ENCODE results near the gene LRRC73. TPM values are rescaled to one million over a fixed set of nuclear protein-coding genes. Genes with fewer than 3 reads are reported as not detected.
A peak's percentile ranks its signal among the peaks of the same experiment; 100 is the strongest.

Gene LRRC73
- total RNA-seq, 2 experiments from 2014 or later: 0.11 to 0.18 TPM

DNA sequence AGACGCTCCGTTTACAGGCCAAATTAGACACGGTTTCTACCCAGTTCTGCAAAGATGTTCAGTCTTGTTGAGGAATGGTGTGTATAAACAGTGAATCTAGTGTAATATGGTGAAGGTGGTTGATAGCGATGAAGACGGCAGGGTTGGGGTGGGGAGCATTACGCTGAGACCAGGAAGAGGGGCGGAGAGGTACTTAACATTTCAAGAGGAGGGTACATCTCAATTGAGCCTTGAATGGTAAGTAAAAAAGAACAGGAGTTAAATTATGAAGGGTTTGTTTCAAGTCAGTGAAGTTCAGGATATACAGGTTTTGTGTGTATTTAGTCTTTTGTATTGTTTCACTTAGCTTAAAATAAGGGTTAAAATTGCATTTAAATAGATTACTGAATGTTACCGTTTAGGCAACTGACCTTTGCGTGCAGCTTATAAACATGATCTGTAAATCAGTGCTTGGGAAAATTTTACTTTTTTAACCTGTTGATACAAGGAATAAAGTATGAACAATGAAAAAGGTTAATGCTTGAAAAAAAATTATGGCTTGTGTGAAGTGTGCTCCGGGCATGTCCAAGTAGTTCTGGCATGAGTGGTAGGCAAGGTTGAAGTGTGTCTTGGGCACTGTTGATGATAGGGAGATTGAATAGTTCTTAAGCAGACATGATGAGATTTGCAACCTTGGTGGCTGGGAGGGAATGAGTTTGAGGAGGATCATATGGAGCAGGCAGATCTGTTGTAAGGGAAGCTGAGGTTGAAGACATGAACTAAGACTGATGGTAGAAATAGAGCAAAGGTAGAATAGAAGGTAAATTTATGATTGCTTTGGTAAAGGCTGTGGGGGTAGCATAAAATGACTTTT lies 7.6 kb upstream of the LRRC73 start:
- H3K4me3 Mint-ChIP-seq: no peak overlapping the region
- POLR2A ChIA-PET: interaction anchor here (0.7 to 8.0 kb wide), 16 partner anchors 8 to 730 kb away, joined by 3 to 91 read pairs (median 7); partner anchors contain the start of genes DLK2, DNPH1, LRRC73 and POLH

DNA sequence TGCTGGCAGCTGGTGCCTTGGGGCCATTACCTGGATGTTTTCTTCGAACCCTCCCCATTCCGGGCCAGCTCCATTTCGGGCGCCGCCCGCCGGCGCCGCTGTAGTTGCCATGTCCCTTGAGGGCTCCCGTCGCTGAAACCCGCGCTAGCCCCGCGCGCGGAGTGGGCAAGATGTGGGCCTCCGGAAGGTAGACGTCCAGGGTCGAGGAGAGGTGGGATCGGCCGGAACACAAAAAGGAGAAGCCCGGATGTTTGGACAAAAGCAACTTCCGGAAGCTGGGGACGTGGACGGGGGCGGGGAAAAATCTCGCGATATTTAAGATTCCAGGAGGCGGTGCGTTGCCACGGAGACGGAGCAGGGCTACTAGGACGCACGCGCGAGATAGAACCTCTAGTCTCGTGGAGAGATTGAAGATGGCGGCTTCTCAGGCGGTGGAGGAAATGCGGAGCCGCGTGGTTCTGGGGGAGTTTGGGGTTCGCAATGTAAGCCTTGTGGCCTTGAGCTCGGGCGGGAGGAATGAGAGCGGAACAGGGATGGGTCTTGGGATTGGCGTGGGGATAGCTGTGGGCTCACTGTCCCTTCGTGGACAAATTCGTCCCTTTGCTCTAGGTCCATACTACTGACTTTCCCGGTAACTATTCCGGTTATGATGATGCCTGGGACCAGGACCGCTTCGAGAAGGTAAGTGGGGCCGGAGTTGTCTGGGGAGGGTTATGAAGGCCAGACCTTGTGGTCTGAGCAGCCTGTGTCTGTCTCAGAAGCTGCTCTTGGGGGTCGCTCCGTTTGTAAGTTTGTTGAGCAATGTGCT lies 6.8 kb upstream of the LRRC73 start, which contains the start of the genes POLR1C and YIPF3:
POLR1C (plus strand) TSS at position 393 of the 808 bp plus-strand sequence; CDS start at position 414, 21 bp downstream.
YIPF3 (minus strand) TSS at position 230 of the 808 bp plus-strand sequence; CDS start at position 111, 119 bp downstream.
- DNase-seq: peak; percentile 99

More for the DNA sequence above, 7.6 kb upstream of the LRRC73 start:
- no peaks in the 10 kb centered on the region for H3K27me3 Mint-ChIP-seq
- intact Hi-C loops (cut with micrococcal nuclease): no loop called here
- H3K4me1 Mint-ChIP-seq (ENCODE audit: low read depth): peaks cover 34% of the 10 kb centered on the region
- DNase-seq (no peak), ATAC-seq (peak; percentile 21)
- H3K27ac Mint-ChIP-seq: no peak overlapping the region
- peaks cover 21% of the 10 kb centered on the region for H3K36me3 Mint-ChIP-seq (ENCODE audit: low read depth)
- no peaks in the 10 kb centered on the region for H3K9me3 Mint-ChIP-seq
- CTCF ChIA-PET: interaction anchor here (1.3 to 6.5 kb wide), 4 partner anchors 9 to 91 kb away, joined by 3 to 59 read pairs (median 6); partner anchors contain the start of gene TJAP1
- TF ChIP-seq, protein P1, sequence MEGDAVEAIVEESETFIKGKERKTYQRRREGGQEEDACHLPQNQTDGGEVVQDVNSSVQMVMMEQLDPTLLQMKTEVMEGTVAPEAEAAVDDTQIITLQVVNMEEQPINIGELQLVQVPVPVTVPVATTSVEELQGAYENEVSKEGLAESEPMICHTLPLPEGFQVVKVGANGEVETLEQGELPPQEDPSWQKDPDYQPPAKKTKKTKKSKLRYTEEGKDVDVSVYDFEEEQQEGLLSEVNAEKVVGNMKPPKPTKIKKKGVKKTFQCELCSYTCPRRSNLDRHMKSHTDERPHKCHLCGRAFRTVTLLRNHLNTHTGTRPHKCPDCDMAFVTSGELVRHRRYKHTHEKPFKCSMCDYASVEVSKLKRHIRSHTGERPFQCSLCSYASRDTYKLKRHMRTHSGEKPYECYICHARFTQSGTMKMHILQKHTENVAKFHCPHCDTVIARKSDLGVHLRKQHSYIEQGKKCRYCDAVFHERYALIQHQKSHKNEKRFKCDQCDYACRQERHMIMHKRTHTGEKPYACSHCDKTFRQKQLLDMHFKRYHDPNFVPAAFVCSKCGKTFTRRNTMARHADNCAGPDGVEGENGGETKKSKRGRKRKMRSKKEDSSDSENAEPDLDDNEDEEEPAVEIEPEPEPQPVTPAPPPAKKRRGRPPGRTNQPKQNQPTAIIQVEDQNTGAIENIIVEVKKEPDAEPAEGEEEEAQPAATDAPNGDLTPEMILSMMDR (IDR thresholded peaks at IDR 0.05): no peak

DNA sequence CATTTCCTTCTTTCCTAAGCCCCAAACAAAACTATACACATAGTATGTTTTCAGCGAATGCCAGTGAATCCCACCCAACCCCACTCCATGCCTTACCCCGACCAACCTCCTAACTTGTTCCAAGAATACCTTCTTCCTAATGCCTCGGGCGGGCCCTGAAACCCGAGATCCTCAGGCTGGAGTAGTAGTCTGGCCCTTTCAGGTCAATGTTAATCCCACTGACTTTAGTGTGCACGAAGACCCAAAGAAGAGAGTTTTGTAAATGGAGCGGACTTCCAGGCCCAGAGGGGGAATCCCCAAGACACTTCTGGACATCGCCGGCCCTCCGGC lies 6.2 kb upstream of the LRRC73 start:
- Mint-ChIP-seq H3K36me3 (ENCODE audit: low read depth) (peaks cover 25% of the 10 kb centered on the region), H3K27me3 (no peaks in the 10 kb centered on the region), H3K27ac (no peak overlapping the region), H3K4me3 (no peak overlapping the region), H3K4me1 (ENCODE audit: low read depth) (peaks cover 34% of the 10 kb centered on the region), H3K9me3 (no peaks in the 10 kb centered on the region)
- POLR2A ChIA-PET: interaction anchor here (0.6 to 8.0 kb wide), 13 partner anchors 9 to 586 kb away, joined by 3 to 91 read pairs (median 6); partner anchors contain the start of genes CNPY3, DLK2, LRRC73 and POLH
- TF ChIP-seq, protein P1 (IDR thresholded peaks at IDR 0.05): no peak
- DNase-seq (no peak), ATAC-seq (no peak)
- CTCF ChIA-PET: interaction anchor here (1.0 to 6.5 kb wide), 4 partner anchors 10 to 92 kb away, joined by 3 to 59 read pairs (median 6); partner anchors contain the start of gene TJAP1
- intact Hi-C loops (cut with micrococcal nuclease): no loop called here

More for the DNA sequence above, 6.8 kb upstream of the LRRC73 start, which contains the start of the genes POLR1C and YIPF3:
- Mint-ChIP-seq H3K4me3 (no peak within 1 kb of the TSS), H3K27ac (no peak within 1 kb of the TSS), H3K4me1 (ENCODE audit: low read depth) (peaks cover 34% of the 10 kb centered on the region), H3K9me3 (no peaks in the 10 kb centered on the region), H3K36me3 (ENCODE audit: low read depth) (peaks cover 23% of the 10 kb centered on the region), H3K27me3 (no peaks in the 10 kb centered on the region)
- peak; percentile 93 for ATAC-seq
- ChIA-PET POLR2A (interaction anchor here (0.6 to 8.0 kb wide), 20 partner anchors 9 to 731 kb away, joined by 3 to 91 read pairs (median 6); partner anchors contain the start of genes CNPY3, DLK2, DNPH1 and LRRC73), CTCF (interaction anchor here (1.0 to 6.5 kb wide), 4 partner anchors 10 to 92 kb away, joined by 3 to 59 read pairs (median 6); partner anchors contain the start of gene TJAP1)
- TF ChIP-seq, protein P1 (IDR thresholded peaks at IDR 0.05): no peak
- intact Hi-C loops (cut with micrococcal nuclease): no loop called here

DNA sequence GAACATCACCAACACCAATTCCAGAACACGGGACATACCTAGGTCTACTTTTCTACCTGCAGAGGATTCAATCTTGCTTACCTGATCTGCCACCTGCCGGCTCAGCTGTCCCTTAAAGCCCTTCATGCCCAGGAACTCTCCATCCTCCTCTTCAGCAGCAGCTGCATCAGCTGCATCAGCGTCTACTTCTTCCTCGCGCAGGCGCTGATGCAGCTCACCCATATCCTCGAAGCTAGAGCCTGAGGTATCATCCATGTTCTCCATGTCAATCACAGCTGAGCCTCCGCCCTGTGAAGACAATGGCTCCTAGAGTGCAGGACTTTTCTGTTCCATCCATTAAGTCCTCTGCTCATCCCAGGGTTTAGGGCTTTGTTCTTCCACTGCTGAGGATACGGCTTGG lies 5.7 kb upstream of the LRRC73 start:
- ATAC-seq: no peak
- DNase-seq: no peak
- TF ChIP-seq, protein P1 (IDR thresholded peaks at IDR 0.05): no peak
- intact Hi-C loops (cut with micrococcal nuclease): no loop called here
- H3K36me3 Mint-ChIP-seq (ENCODE audit: low read depth): peaks cover 25% of the 10 kb centered on the region
- H3K9me3 Mint-ChIP-seq: no peaks in the 10 kb centered on the region
- no peak overlapping the region for H3K27ac Mint-ChIP-seq
- no peak overlapping the region for H3K4me3 Mint-ChIP-seq
- ChIA-PET POLR2A (interaction anchor here (1.1 to 8.0 kb wide), 3 partner anchors 9 to 51 kb away, joined by 3 to 77 read pairs (median 5); partner anchors contain the start of gene LRRC73), CTCF (interaction anchor here (1.5 to 6.5 kb wide), 2 partner anchors 9 to 39 kb away, joined by 4 to 59 read pairs; partner anchors contain the start of gene TJAP1)
- H3K4me1 Mint-ChIP-seq (ENCODE audit: low read depth): peaks cover 30% of the 10 kb centered on the region
- H3K27me3 Mint-ChIP-seq: no peaks in the 10 kb centered on the region
